H1 (cell line): Measurements from ENCODE around the gene USP30. TPM values are rescaled to one million over a fixed set of nuclear protein-coding genes. Genes with fewer than 3 reads are reported as not detected.
"Not testable (repeated sequence)": the region's sequence is repeated elsewhere in the genome, so short reads cannot be mapped to it uniquely, and the experiment has no call there.

Experiments
- CTCF ChIA-PET: fragments of 300-600 bp; sonication (Branson Sonifier 250); formaldehyde crosslinking; loops from one replicate; lab custom pipeline; 2021; ENCODE audit not compliant: partially characterized antibody; lab: Charles Lee
- POLR2A ChIA-PET: fragments of 300-600 bp; sonication (Branson Sonifier 250); formaldehyde crosslinking; loops from one replicate; lab custom pipeline; 2021; ENCODE audit warnings: inconsistent platforms; ENCODE audit not compliant: partially characterized antibody; lab: Charles Lee
- DNase-seq, 2 experiments: peaks; one replicate each; pipeline versions ENCODE4 v3.0.0 to v3.0.0-alpha.2; 2010 to 2022; ENCODE audit warnings: low spot score in 2 of 2, low read depth in 1 of 2, mixed read lengths in 1 of 2
- FAIRE-seq: peaks from 2 replicates; lab custom pipeline; 2011; peaks lifted over from hg19 to GRCh38; lab: Jason Lieb, UNC
- H2AFZ ChIP-seq: 2 replicates; pipeline ENCODE4 v1.8.1; 2012; ENCODE audit warnings: low read length, inconsistent platforms
- H2AK5ac ChIP-seq: 2 replicates; pipeline ENCODE4 v1.6.1; 2013; ENCODE audit warnings: low read depth, low read length
- H2BK120ac ChIP-seq: replicated peaks from 2 replicates; pipeline ENCODE3; 2013; ENCODE audit warnings: low read depth, low read length, inconsistent platforms
- H2BK12ac ChIP-seq: 2 replicates; pipeline ENCODE4 v1.6.1; 2013; ENCODE audit warnings: low read depth, low read length
- H2BK15ac ChIP-seq: 2 replicates; pipeline ENCODE4 v1.6.1; 2013; ENCODE audit warnings: low read length
- H2BK20ac ChIP-seq: 2 replicates; pipeline ENCODE4 v1.6.1; 2013; ENCODE audit warnings: low read length
- H2BK5ac ChIP-seq: 2 replicates; pipeline ENCODE4 v1.6.1; 2013; ENCODE audit warnings: low read depth, low read length
- H3K14ac ChIP-seq: 2 replicates; pipeline ENCODE4 v1.6.1; 2013; ENCODE audit warnings: inconsistent platforms; ENCODE audit not compliant: insufficient read length
- H3K18ac ChIP-seq: 2 replicates; pipeline ENCODE4 v1.6.1; 2013; ENCODE audit warnings: low read length; ENCODE audit errors: extremely low read depth
- H3K23ac ChIP-seq: 2 replicates; pipeline ENCODE4 v1.6.1; 2013; ENCODE audit warnings: inconsistent platforms; ENCODE audit not compliant: insufficient read length
- H3K23me2 ChIP-seq: 2 replicates; pipeline ENCODE4 v1.6.1; 2013; ENCODE audit warnings: low read depth, low read length
- H3K27ac ChIP-seq: 2 replicates; pipeline ENCODE4 v1.6.1; 2011; ENCODE audit warnings: low read depth, low read length, inconsistent platforms
- H3K27me3 ChIP-seq, 4 experiments: replicated peaks in 1 of 4; 1 replicate in 1 of 4; 2 replicates in 3 of 4; pipeline versions ENCODE4 v1.6.1 to v1.8.1; 2011 to 2013; ENCODE audit warnings: low read length in 3 of 4, mild to moderate bottlenecking in 3 of 4, inconsistent platforms in 2 of 4, mixed read lengths in 2 of 4, moderate library complexity in 1 of 4; ENCODE audit not compliant: control insufficient read depth in 3 of 4, insufficient read depth in 3 of 4; ENCODE audit errors: extremely low read depth in 1 of 4
- H3K36me3 ChIP-seq, 4 experiments: 2 replicates each; pipeline versions ENCODE4 v1.6.1 to v1.8.1; 2011 to 2013; ENCODE audit warnings: mild to moderate bottlenecking in 4 of 4, low read length in 3 of 4, moderate library complexity in 2 of 4, control low read depth in 1 of 4, inconsistent platforms in 1 of 4; ENCODE audit not compliant: insufficient read depth in 4 of 4, control insufficient read depth in 2 of 4
- H3K4ac ChIP-seq: replicated peaks from 2 replicates; pipeline ENCODE3; 2013; ENCODE audit warnings: low read length, low read depth, mixed read lengths, inconsistent platforms; ENCODE audit not compliant: insufficient read length
- H3K4me1 ChIP-seq, 4 experiments: replicated peaks in 1 of 4; 1 replicate in 1 of 4; 2 replicates in 3 of 4; pipeline versions ENCODE4 v1.6.1 to v1.8.1; 2011 to 2013; ENCODE audit warnings: low read length in 3 of 4, inconsistent platforms in 2 of 4, mixed read lengths in 1 of 4; ENCODE audit not compliant: insufficient read depth in 4 of 4, control insufficient read depth in 3 of 4
- H3K4me2 ChIP-seq, 2 experiments: 2 replicates each; pipeline versions ENCODE4 v1.6.1 to v1.8.1; 2011 to 2013; ENCODE audit warnings: low read depth in 2 of 2, low read length in 2 of 2, control low read depth in 1 of 2, inconsistent platforms in 1 of 2, mild to moderate bottlenecking in 1 of 2; ENCODE audit not compliant: insufficient read depth in 1 of 2
- H3K4me3 ChIP-seq, 4 experiments: fragments of 200-600, 300-600 bp in 1 of 4; sonication (generic), shearing (Covaris generic), sonication (Bioruptor Twin) in 1 of 4; 2 replicates each; pipeline versions ENCODE4 v1.5.1 to v1.8.1; 2011 to 2016; ENCODE audit warnings: low read length in 4 of 4, low read depth in 3 of 4, control low read depth in 2 of 4, inconsistent platforms in 2 of 4, mild to moderate bottlenecking in 2 of 4, mixed read lengths in 1 of 4, moderate library complexity in 1 of 4; ENCODE audit not compliant: insufficient read depth in 2 of 4; ENCODE audit errors: extremely low read depth in 1 of 4
- H3K56ac ChIP-seq: replicated peaks from 2 replicates; pipeline ENCODE3; 2013; ENCODE audit warnings: low read depth, mild to moderate bottlenecking, mixed read lengths, low read length, inconsistent platforms; ENCODE audit not compliant: insufficient read length
- H3K79me1 ChIP-seq: 2 replicates; pipeline ENCODE4 v1.6.1; 2013; ENCODE audit warnings: low read depth, low read length, control low read depth
- H3K79me2 ChIP-seq, 2 experiments: 2 replicates each; pipeline versions ENCODE4 v1.6.1 to v1.8.1; 2012 to 2013; ENCODE audit warnings: low read length in 2 of 2, mild to moderate bottlenecking in 2 of 2, inconsistent platforms in 1 of 2; ENCODE audit not compliant: insufficient read depth in 2 of 2, control insufficient read depth in 1 of 2
- H3K9ac ChIP-seq, 4 experiments: replicated peaks in 1 of 4; 1 replicate in 1 of 4; 2 replicates in 3 of 4; pipeline versions ENCODE4 v1.6.1 to v1.8.1; 2011 to 2013; ENCODE audit warnings: low read depth in 3 of 4, low read length in 3 of 4, control low read depth in 2 of 4, mild to moderate bottlenecking in 2 of 4, moderate library complexity in 2 of 4, inconsistent platforms in 1 of 4; ENCODE audit errors: extremely low read depth in 1 of 4
- H3K9me3 ChIP-seq, 2 experiments: 2 replicates each; pipeline versions ENCODE4 v1.6.1 to v1.8.1; 2012 to 2013; ENCODE audit warnings: mild to moderate bottlenecking in 2 of 2, moderate library complexity in 2 of 2, control low read depth in 1 of 2, inconsistent platforms in 1 of 2, low read depth in 1 of 2, low read length in 1 of 2, mixed read lengths in 1 of 2; ENCODE audit not compliant: insufficient read depth in 2 of 2
- H4K20me1 ChIP-seq, 2 experiments: replicated peaks in 1 of 2; 2 replicates each; pipeline versions ENCODE3 to v1.8.1; 2011 to 2013; ENCODE audit warnings: inconsistent platforms in 2 of 2, low read length in 2 of 2, mild to moderate bottlenecking in 1 of 2; ENCODE audit not compliant: insufficient read depth in 2 of 2, control insufficient read depth in 1 of 2
- H4K5ac ChIP-seq: 2 replicates; pipeline ENCODE4 v1.6.1; 2013; ENCODE audit warnings: low read length, low read depth, mixed read lengths, inconsistent platforms; ENCODE audit not compliant: insufficient read length
- H4K8ac ChIP-seq: 2 replicates; pipeline ENCODE4 v1.8.0; 2013; ENCODE audit warnings: mild to moderate bottlenecking, moderate library complexity, low read length, inconsistent platforms; ENCODE audit not compliant: insufficient read depth; ENCODE audit errors: extremely low read depth
- H4K91ac ChIP-seq: replicated peaks from 2 replicates; pipeline ENCODE3; 2013; ENCODE audit warnings: low read length, mixed read lengths, inconsistent platforms; ENCODE audit not compliant: insufficient read length
- KDM4A ChIP-seq: IDR thresholded peaks from one replicate; pipeline ENCODE4 v1.7.1; 2012; ENCODE audit warnings: low read depth, mild to moderate bottlenecking, moderate library complexity, low read length, inconsistent platforms; ENCODE audit not compliant: severe bottlenecking
- RAD21 ChIP-seq, 2 experiments: IDR thresholded peaks in 1 of 2; conservative IDR thresholded peaks in 1 of 2; 2 replicates each; pipeline ENCODE4 v1.6.1; 2011; ENCODE audit warnings: low read depth in 2 of 2, low read length in 2 of 2, improper control_type of control experiment in 1 of 2, inconsistent platforms in 1 of 2, mild to moderate bottlenecking in 1 of 2, moderate library complexity in 1 of 2
- SIRT6 ChIP-seq: IDR thresholded peaks from one replicate; pipeline ENCODE4 v1.7.1; 2012; ENCODE audit warnings: low read length, inconsistent platforms
- SP2 ChIP-seq: IDR thresholded peaks from 2 replicates; pipeline ENCODE4 v1.6.1; 2012; ENCODE audit warnings: mild to moderate bottlenecking, low read length, inconsistent platforms
- WGBS, 2 experiments: shearing (Covaris generic) in 1 of 2; methylation state at CpG; one replicate each; pipeline versions ENCODE4 v1.1.6 to v1.1.7; 2013 to 2015; ENCODE audit warnings: low lambda C conversion rate in 2 of 2, mixed read lengths in 2 of 2, inconsistent platforms in 1 of 2, low coverage in 1 of 2, missing lambda C conversion rate in 1 of 2; ENCODE audit not compliant: insufficient replicate concordance in 2 of 2, insufficient coverage in 1 of 2, insufficient read length in 1 of 2; ENCODE audit errors: extremely low coverage in 1 of 2, missing lambda C conversion rate in 1 of 2; 5-methylcytosine and 5-hydroxymethylcytosine counted together
- polyA plus RNA-seq, 7 experiments: library from polyadenylated mRNA; depleted of rRNA in 3 of 7; stranded (reverse) in 5 of 7; unstranded in 2 of 7; fragments of >200 nt in 5 of 7; fragments of 200-250 nt in 2 of 7; gene quantifications; 1 replicate in 5 of 7; 2 replicates in 1 of 7; 4 replicates in 1 of 7; pipeline versions ENCODE4 v1.2.1 to v1.2.3, GENCODE V29; 2011 to 2013; ENCODE audit warnings: missing spikeins in 2 of 7, mixed read lengths in 2 of 7
- total RNA-seq: library from RNA; stranded (reverse); fragmentation: NEBNext Ultra II Directional; extraction: Animal tissue kit (Norgen Biotek cat#: 25700); gene quantifications from 2 replicates; pipeline ENCODE4 v1.2.1, GENCODE V29; 2021

The USP30 gene
- total and polyA plus RNA-seq, 2 of the 8 experiments (the other 6 are each of a cell fraction or from before 2014, with no cell fraction given) = 7.0 to 12.2 TPM

- no peak for TF ChIP-seq RAD21 (IDR thresholded peaks at IDR 0.05 in 1 of 2, conservative IDR thresholded peaks at IDR 0.05 in 1 of 2; ENCODE audit: low read depth in 2 of 2, low read length in 2 of 2)
- TF ChIP-seq SIRT6 = no peak
- no peak for TF ChIP-seq SP2
- no peak for TF ChIP-seq KDM4A
- TF ChIP-seq, all 59 proteins: peak for 0
Observed at GRCh38 chr12:109053382-109054123, 1.2 kb downstream of the USP30 start (continued).

GRCh38 chr12:109054124-109054513 is 1.7 kb downstream of the USP30 start:
- not testable (repeated sequence) for H2AFZ ChIP-seq, H2BK12ac ChIP-seq, H3K4me1 ChIP-seq, H3K4ac ChIP-seq, H3K9me3 ChIP-seq, H3K79me1 ChIP-seq, H3K14ac ChIP-seq, H3K23ac ChIP-seq, H3K56ac ChIP-seq, H4K91ac ChIP-seq, H4K20me1 ChIP-seq, H3K36me3 ChIP-seq, H4K5ac ChIP-seq, FAIRE-seq, H3K9ac ChIP-seq, H2BK5ac ChIP-seq, H3K27ac ChIP-seq, H3K27me3 ChIP-seq, H4K8ac ChIP-seq, H2BK120ac ChIP-seq, H2BK20ac ChIP-seq, H3K79me2 ChIP-seq, H3K18ac ChIP-seq, H3K4me3 ChIP-seq, H3K23me2 ChIP-seq, H2BK15ac ChIP-seq, H2AK5ac ChIP-seq
- peak overlapping the region in 1 of 2 experiments; percentile 91; a peak in 1 of 4 replicates for H3K4me2 ChIP-seq
- peak in 1 of 2 experiments; percentile 3 for DNase-seq
- 86% methylated on average over 4 of the region's 4 CpGs; no CpG with 5 or more reads in 1 of the 2 experiments for WGBS, 2 experiments
- CTCF ChIA-PET = interaction anchor here (0.8 to 1.9 kb wide), 4 partner anchors 13 to 210 kb away, joined by 3 to 6 read pairs (median 4); no protein-coding TSS in a partner anchor
- POLR2A ChIA-PET = interaction anchor here (1.5 kb wide), 1 partner anchor 42 kb away, joined by 4 read pairs; no protein-coding TSS in a partner anchor
